SK-N-SH (cell line): Measurements from ENCODE around the gene SLC20A1. TPM values are rescaled to one million over a fixed set of nuclear protein-coding genes. Genes with fewer than 3 reads are reported as not detected.

Source experiments
- CTCF ChIA-PET: fragments of 300-600, 350-600 bp; formaldehyde crosslinking; extraction: SDS; loops from one replicate; lab custom pipeline; 2021; lab: Yijun Ruan, JAX
- POLR2A ChIA-PET: fragments of 350-600 bp; sonication (Branson Sonifier 250); formaldehyde crosslinking; extraction: SDS; loops from one replicate; lab custom pipeline; 2020; ENCODE audit warnings: antibody characterized with exemption, inconsistent platforms; lab: Yijun Ruan, JAX
- DNase-seq: peaks from one replicate; pipeline ENCODE4 v3.0.0; 2012
- H2AFZ ChIP-seq: fragments of 200-600 bp; sonication (generic); 2 replicates; pipeline ENCODE4 v1.8.1; 2016; ENCODE audit warnings: antibody characterized with exemption, mild to moderate bottlenecking, low read depth
- H3F3A ChIP-seq: fragments of 200-600 bp; sonication (generic); replicated peaks from 2 replicates; pipeline ENCODE3; 2016; ENCODE audit warnings: antibody characterized with exemption, mild to moderate bottlenecking; ENCODE audit not compliant: insufficient read depth
- H3K27ac ChIP-seq, 2 experiments: fragments of 200-500 bp in 1 of 2; fragments of 200-600 bp in 1 of 2; sonication (Bioruptor generic) in 1 of 2; sonication (generic), shearing (Covaris generic) in 1 of 2; 2 replicates each; pipeline versions ENCODE4 v1.5.1 to v1.6.1; 2014 to 2016; ENCODE audit warnings: low read depth in 2 of 2, inconsistent platforms in 1 of 2, low read length in 1 of 2, mild to moderate bottlenecking in 1 of 2, mixed read lengths in 1 of 2
- H3K27me3 ChIP-seq: fragments of 200-600 bp; sonication (generic), shearing (Covaris generic); 2 replicates; pipeline ENCODE4 v1.6.1; 2016; ENCODE audit warnings: mixed run types; ENCODE audit not compliant: insufficient read depth
- H3K36me3 ChIP-seq, 2 experiments: fragments of 200-500 bp in 1 of 2; fragments of 200-600 bp in 1 of 2; sonication (Bioruptor generic) in 1 of 2; sonication (generic) in 1 of 2; replicated peaks in 1 of 2; 2 replicates each; pipeline versions ENCODE3 to v1.5.1; 2014 to 2016; ENCODE audit warnings: low read length in 1 of 2, mild to moderate bottlenecking in 1 of 2; ENCODE audit not compliant: insufficient read depth in 2 of 2, control insufficient read depth in 1 of 2
- H3K4me1 ChIP-seq, 2 experiments: fragments of 200-500 bp in 1 of 2; fragments of 200-600 bp in 1 of 2; sonication (Bioruptor generic) in 1 of 2; sonication (generic), shearing (Covaris generic) in 1 of 2; 2 replicates each; pipeline versions ENCODE4 v1.5.1 to v1.6.1; 2014 to 2016; ENCODE audit warnings: low read depth in 1 of 2, low read length in 1 of 2, mixed run types in 1 of 2; ENCODE audit not compliant: insufficient read depth in 2 of 2, control insufficient read depth in 1 of 2
- H3K4me2 ChIP-seq: fragments of 200-600 bp; sonication (generic), shearing (Covaris generic); 2 replicates; pipeline ENCODE4 v1.6.1; 2017; ENCODE audit warnings: mixed run types
- H3K4me3 ChIP-seq, 2 experiments: fragments of 200-500 bp in 1 of 2; fragments of 200-600 bp in 1 of 2; sonication (Bioruptor generic) in 1 of 2; sonication (generic), shearing (Covaris generic) in 1 of 2; 2 replicates each; pipeline versions ENCODE4 v1.5.1 to v1.8.1; 2014 to 2016; ENCODE audit warnings: low read depth in 2 of 2, inconsistent platforms in 1 of 2, low read length in 1 of 2, mild to moderate bottlenecking in 1 of 2, mixed read lengths in 1 of 2, moderate library complexity in 1 of 2
- H3K79me2 ChIP-seq: fragments of 200-600 bp; sonication (generic); 2 replicates; pipeline ENCODE4 v1.8.1; 2017; ENCODE audit warnings: mild to moderate bottlenecking; ENCODE audit not compliant: insufficient read depth
- H3K9ac ChIP-seq: fragments of 200-600 bp; sonication (generic); 2 replicates; pipeline ENCODE4 v1.6.1; 2017; ENCODE audit warnings: mixed run types
- H3K9me2 ChIP-seq: fragments of 200-600 bp; sonication (generic); 2 replicates; pipeline ENCODE4 v1.6.1; 2017; ENCODE audit warnings: mixed run types
- H3K9me3 ChIP-seq: fragments of 200-600 bp; sonication (generic); 2 replicates; pipeline ENCODE4 v1.6.1; 2017; ENCODE audit warnings: mixed run types, mild to moderate bottlenecking, moderate library complexity
- H4K20me1 ChIP-seq: fragments of 200-600 bp; sonication (generic); 2 replicates; pipeline ENCODE4 v1.6.1; 2017; ENCODE audit warnings: mild to moderate bottlenecking, mixed run types; ENCODE audit not compliant: insufficient read depth
- EZH2phosphoT487 ChIP-seq: fragments of 200-600 bp; sonication (generic); IDR thresholded peaks from 2 replicates; pipeline ENCODE4 v1.6.1; 2017; ENCODE audit warnings: low read depth, mixed run types, mild to moderate bottlenecking, antibody characterized with exemption, moderate library complexity, borderline replicate concordance
- FOSL2 ChIP-seq: IDR thresholded peaks from 2 replicates; pipeline ENCODE4 v1.4.0; 2012; ENCODE audit warnings: low read depth, mild to moderate bottlenecking, moderate library complexity, borderline replicate concordance
- FOXM1 ChIP-seq: IDR thresholded peaks from 2 replicates; pipeline ENCODE4 v1.4.0; 2012; ENCODE audit warnings: low read depth, mild to moderate bottlenecking
- JUND ChIP-seq: IDR thresholded peaks from 2 replicates; pipeline ENCODE4 v1.4.0; 2012
- MXI1 ChIP-seq: IDR thresholded peaks from 2 replicates; pipeline ENCODE4 v1.6.1; 2012; ENCODE audit warnings: mild to moderate bottlenecking, low read depth, low read length, improper control_type of control experiment
- NFIC ChIP-seq: IDR thresholded peaks from 2 replicates; pipeline ENCODE4 v1.4.0; 2012; ENCODE audit warnings: borderline replicate concordance
- POLR2AphosphoS5 ChIP-seq: IDR thresholded peaks from 2 replicates; pipeline ENCODE4 v1.6.1; 2012; ENCODE audit warnings: low read depth, low read length
- SIN3A ChIP-seq: IDR thresholded peaks from 2 replicates; pipeline ENCODE4 v1.6.1; 2012; ENCODE audit warnings: low read depth, mild to moderate bottlenecking, low read length, moderate library complexity, borderline replicate concordance
- TAF1 ChIP-seq: IDR thresholded peaks from 2 replicates; pipeline ENCODE4 v1.6.1; 2012; ENCODE audit warnings: low read depth, mild to moderate bottlenecking, low read length, moderate library complexity, borderline replicate concordance
- TEAD4 ChIP-seq: IDR thresholded peaks from 2 replicates; pipeline ENCODE4 v1.4.0; 2012; ENCODE audit warnings: mild to moderate bottlenecking, borderline replicate concordance; ENCODE audit not compliant: insufficient read depth
- WGBS: methylation state at CpG from one replicate; pipeline ENCODE4 v1.1.6; 2017; ENCODE audit warnings: low lambda C conversion rate; 5-methylcytosine and 5-hydroxymethylcytosine counted together
- polyA plus RNA-seq, 3 experiments: library from polyadenylated mRNA; depleted of rRNA; stranded (reverse); fragments of >200 nt; gene quantifications; 2 replicates each; pipeline ENCODE4 v1.2.3, GENCODE V29; 2012
- TF ChIP-seq, protein P1 (sequence below): fragments of 150-350 bp; IDR thresholded peaks from 2 replicates; pipeline ENCODE4 v1.6.1; 2016; ENCODE audit warnings: mild to moderate bottlenecking, low read depth, low read length
- TF ChIP-seq, protein P2 (sequence below): IDR thresholded peaks from 2 replicates; pipeline ENCODE4 v1.4.0; 2012; ENCODE audit warnings: low read depth
- TF ChIP-seq, protein P3 (sequence below): IDR thresholded peaks from 2 replicates; pipeline ENCODE4 v1.6.1; 2012; ENCODE audit warnings: mild to moderate bottlenecking, low read depth, low read length, moderate library complexity
- TF ChIP-seq, protein P4 (sequence below): IDR thresholded peaks from 2 replicates; pipeline ENCODE4 v1.4.0; 2012; ENCODE audit warnings: low read depth, borderline replicate concordance

SLC20A1 gene
- polyA plus RNA-seq, 1 of the 3 experiments (the other 2 are of a cell fraction) = 56.3 TPM

DNA sequence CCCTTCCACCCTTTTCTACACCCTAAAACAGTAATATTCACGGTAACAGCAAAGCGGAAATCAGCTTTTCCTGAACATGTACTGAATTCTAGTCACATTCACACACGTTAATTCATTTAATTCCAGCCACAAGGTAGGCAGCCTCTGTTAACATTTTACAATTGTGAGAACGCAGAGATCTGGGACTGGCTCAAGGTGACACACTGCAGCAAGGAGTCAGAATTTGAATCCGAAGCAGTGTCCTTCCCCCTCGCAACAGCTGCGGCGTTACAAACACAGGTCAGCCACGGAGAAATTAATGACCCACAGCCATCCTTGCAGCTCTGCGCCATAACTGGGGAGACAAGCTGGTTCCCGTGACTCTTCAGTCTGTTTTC lies 818 bp upstream of the SLC20A1 start:
- peaks cover 28% of the 10 kb centered on the region in 2 experiments for H3K36me3 ChIP-seq
- no peaks in the 10 kb centered on the region for H3K9me2 ChIP-seq
- H3K4me1 ChIP-seq = peaks cover 22 to 55% of the 10 kb centered on the region in 2 experiments
- CTCF ChIA-PET = interaction anchor here (1.0 to 3.2 kb wide), 10 partner anchors 10 to 104 kb away, joined by 4 to 26 read pairs (median 5); no protein-coding TSS in a partner anchor
- peak overlapping the region; percentile 62 to 76 for H3K4me3 ChIP-seq
- H2AFZ ChIP-seq = peak overlapping the region; percentile 81
- 10% methylated on average over 9 of the region's 11 CpGs for WGBS
- peak overlapping the region; percentile 74 for H3K9ac ChIP-seq
- H3K27me3 ChIP-seq = no peaks in the 10 kb centered on the region
- TF ChIP-seq POLR2AphosphoS5 (no peak), SIN3A (no peak), EZH2phosphoT487 (no peak), FOXM1 (no peak), TEAD4 (no peak), TAF1 (no peak), MXI1 (no peak), JUND (no peak), NFIC (no peak), FOSL2 (no peak)
- TF ChIP-seq, protein P1, sequence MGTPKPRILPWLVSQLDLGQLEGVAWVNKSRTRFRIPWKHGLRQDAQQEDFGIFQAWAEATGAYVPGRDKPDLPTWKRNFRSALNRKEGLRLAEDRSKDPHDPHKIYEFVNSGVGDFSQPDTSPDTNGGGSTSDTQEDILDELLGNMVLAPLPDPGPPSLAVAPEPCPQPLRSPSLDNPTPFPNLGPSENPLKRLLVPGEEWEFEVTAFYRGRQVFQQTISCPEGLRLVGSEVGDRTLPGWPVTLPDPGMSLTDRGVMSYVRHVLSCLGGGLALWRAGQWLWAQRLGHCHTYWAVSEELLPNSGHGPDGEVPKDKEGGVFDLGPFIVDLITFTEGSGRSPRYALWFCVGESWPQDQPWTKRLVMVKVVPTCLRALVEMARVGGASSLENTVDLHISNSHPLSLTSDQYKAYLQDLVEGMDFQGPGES = no peak
- TF ChIP-seq, protein P2, sequence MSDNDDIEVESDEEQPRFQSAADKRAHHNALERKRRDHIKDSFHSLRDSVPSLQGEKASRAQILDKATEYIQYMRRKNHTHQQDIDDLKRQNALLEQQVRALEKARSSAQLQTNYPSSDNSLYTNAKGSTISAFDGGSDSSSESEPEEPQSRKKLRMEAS = no peak
- TF ChIP-seq, protein P3, sequence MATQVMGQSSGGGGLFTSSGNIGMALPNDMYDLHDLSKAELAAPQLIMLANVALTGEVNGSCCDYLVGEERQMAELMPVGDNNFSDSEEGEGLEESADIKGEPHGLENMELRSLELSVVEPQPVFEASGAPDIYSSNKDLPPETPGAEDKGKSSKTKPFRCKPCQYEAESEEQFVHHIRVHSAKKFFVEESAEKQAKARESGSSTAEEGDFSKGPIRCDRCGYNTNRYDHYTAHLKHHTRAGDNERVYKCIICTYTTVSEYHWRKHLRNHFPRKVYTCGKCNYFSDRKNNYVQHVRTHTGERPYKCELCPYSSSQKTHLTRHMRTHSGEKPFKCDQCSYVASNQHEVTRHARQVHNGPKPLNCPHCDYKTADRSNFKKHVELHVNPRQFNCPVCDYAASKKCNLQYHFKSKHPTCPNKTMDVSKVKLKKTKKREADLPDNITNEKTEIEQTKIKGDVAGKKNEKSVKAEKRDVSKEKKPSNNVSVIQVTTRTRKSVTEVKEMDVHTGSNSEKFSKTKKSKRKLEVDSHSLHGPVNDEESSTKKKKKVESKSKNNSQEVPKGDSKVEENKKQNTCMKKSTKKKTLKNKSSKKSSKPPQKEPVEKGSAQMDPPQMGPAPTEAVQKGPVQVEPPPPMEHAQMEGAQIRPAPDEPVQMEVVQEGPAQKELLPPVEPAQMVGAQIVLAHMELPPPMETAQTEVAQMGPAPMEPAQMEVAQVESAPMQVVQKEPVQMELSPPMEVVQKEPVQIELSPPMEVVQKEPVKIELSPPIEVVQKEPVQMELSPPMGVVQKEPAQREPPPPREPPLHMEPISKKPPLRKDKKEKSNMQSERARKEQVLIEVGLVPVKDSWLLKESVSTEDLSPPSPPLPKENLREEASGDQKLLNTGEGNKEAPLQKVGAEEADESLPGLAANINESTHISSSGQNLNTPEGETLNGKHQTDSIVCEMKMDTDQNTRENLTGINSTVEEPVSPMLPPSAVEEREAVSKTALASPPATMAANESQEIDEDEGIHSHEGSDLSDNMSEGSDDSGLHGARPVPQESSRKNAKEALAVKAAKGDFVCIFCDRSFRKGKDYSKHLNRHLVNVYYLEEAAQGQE = no peak
- TF ChIP-seq, protein P4, sequence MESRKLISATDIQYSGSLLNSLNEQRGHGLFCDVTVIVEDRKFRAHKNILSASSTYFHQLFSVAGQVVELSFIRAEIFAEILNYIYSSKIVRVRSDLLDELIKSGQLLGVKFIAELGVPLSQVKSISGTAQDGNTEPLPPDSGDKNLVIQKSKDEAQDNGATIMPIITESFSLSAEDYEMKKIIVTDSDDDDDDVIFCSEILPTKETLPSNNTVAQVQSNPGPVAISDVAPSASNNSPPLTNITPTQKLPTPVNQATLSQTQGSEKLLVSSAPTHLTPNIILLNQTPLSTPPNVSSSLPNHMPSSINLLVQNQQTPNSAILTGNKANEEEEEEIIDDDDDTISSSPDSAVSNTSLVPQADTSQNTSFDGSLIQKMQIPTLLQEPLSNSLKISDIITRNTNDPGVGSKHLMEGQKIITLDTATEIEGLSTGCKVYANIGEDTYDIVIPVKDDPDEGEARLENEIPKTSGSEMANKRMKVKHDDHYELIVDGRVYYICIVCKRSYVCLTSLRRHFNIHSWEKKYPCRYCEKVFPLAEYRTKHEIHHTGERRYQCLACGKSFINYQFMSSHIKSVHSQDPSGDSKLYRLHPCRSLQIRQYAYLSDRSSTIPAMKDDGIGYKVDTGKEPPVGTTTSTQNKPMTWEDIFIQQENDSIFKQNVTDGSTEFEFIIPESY = no peak
- peaks cover 26% of the 10 kb centered on the region for H3F3A ChIP-seq
- H4K20me1 ChIP-seq = peaks cover 34% of the 10 kb centered on the region
- peak overlapping the region; percentile 97 for H3K4me2 ChIP-seq
- peak overlapping the region; percentile 87 to 93 for H3K27ac ChIP-seq
- POLR2A ChIA-PET = interaction anchor here (0.9 to 1.8 kb wide), 5 partner anchors 11 to 19 kb away, joined by 3 to 8 read pairs (median 4); no protein-coding TSS in a partner anchor
- H3K9me3 ChIP-seq = no peaks in the 10 kb centered on the region
- peaks cover 56% of the 10 kb centered on the region for H3K79me2 ChIP-seq
- DNase-seq = no peak
